HG02588 (cell line): Measurements from ENCODE around the gene SDC4.

Experiments
- ATAC-seq: cut with Tn5 transposase; IDR thresholded peaks from one replicate; pipeline ENCODE4 v1.9.1; 2021; ENCODE audit warnings: mild to moderate bottlenecking, moderate library complexity; ENCODE audit not compliant: unreplicated experiment

The SDC4 gene

GRCh38 chr20:45344168-45344860, 3.9 kb downstream of the SDC4 start:
- ATAC-seq: no peak

- no peak for ATAC-seq
Measured at GRCh38 chr20:45343532-45344167, 4.6 kb downstream of the SDC4 start.

- no peak for ATAC-seq
Measured at GRCh38 chr20:45342855-45343531, 5.2 kb downstream of the SDC4 start.

GRCh38 chr20:45341939-45342854, 6.0 kb downstream of the SDC4 start:
- no peak for ATAC-seq

GRCh38 chr20:45341579-45341938, 6.7 kb downstream of the SDC4 start:
- no peak for ATAC-seq

- no peak for ATAC-seq
Measured at GRCh38 chr20:45340951-45341350, 7.3 kb downstream of the SDC4 start.

- ATAC-seq: no peak
Measured at GRCh38 chr20:45340236-45340847, 7.9 kb downstream of the SDC4 start.

GRCh38 chr20:45339799-45340198, 8.4 kb downstream of the SDC4 start:
- ATAC-seq: no peak

- ATAC-seq: no peak
Measured at GRCh38 chr20:45339084-45339483, 9.1 kb downstream of the SDC4 start.

- no peak for ATAC-seq
Measured at GRCh38 chr20:45338121-45339030, 9.8 kb downstream of the SDC4 start.

- no peak for ATAC-seq
Measured at GRCh38 chr20:45337367-45338120, 10.7 kb downstream of the SDC4 start.

- no peak for ATAC-seq
Measured at GRCh38 chr20:45336530-45337366, 11.5 kb downstream of the SDC4 start.

GRCh38 chr20:45330476-45330875, 17.7 kb downstream of the SDC4 start:
- no peak for ATAC-seq

GRCh38 chr20:45329497-45330319, 18.5 kb downstream of the SDC4 start:
- ATAC-seq: no peak

- no peak for ATAC-seq
Measured at GRCh38 chr20:45328451-45328850, 19.8 kb downstream of the SDC4 start.

- ATAC-seq: no peak
Measured at GRCh38 chr20:45325371-45325770, 22.9 kb downstream of the SDC4 start.

- ATAC-seq: no peak
Measured at GRCh38 chr20:45323731-45324130, 24.5 kb downstream of the SDC4 start.
